A172 (cell line): Measurements from ENCODE around the gene DMRT3. TPM values are rescaled to one million over a fixed set of nuclear protein-coding genes. Genes with fewer than 3 reads are reported as not detected.

Source experiments
- DNase-seq: peaks from one replicate; pipeline ENCODE4 v3.0.0-alpha.2; 2015; ENCODE audit warnings: low spot score
- total RNA-seq: library from RNA; depleted of rRNA; stranded (reverse); fragments of >200 nt; shearing (Covaris generic); gene quantifications from 2 replicates; pipeline ENCODE4 v1.2.3, GENCODE V29; 2014; rRNA removed

DMRT3 gene
- total RNA-seq, 1 experiment from 2014 or later, result 0.24 TPM

DNA sequence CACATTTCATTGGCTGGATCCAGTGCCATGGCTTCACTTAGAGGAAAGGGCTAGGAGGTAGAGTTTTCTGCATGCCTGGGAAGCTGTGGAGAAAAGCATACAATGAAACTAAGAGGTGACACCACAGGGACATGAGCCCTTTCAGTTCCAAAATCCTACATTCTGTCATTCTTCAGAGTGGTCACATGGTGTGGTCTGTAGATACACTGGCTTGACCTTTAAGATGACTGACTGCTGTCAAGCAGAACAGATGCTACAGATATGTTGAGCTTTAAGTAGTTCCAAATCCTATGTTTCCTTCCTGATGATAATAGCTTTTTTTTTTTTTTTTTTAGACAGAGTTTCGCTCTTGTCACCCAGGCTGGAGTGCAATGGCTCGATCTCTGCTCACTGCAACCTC, 26.2 kb downstream of the DMRT3 start:
- DNase-seq, result no peak

DNA sequence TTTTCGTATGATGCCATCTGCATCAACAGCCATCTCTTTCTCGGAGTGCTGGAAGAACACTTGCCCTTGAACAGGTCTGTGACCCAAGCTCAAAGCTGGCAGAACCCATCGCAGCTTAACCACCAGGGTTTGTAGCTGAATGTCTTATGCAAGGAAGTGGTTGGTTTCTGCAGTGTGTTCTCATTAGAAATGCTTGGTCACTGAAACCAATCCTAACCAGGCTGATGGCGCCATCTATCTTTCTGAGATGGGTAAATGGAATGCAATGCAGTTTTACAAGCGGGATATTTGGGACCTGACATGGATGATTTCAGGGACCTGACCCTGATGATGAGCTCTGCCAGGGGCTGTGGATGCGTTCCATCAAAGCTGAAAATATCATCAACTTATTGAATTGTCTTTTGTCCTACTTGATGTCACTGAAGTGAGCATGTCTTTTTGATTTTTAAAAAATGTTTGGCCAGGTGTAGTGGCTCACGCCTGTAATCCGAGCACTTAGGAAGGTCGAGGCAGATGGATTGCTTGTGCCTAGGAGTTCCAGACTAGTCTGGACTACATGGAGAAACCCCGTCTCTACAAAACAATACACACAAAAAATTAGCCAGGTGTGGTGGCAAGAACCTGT, 28.7 kb downstream of the DMRT3 start:
- DNase-seq, result peak; percentile 64

- DNase-seq, result no peak
Measured at GRCh38 chr9:1007312-1007711, 30.9 kb downstream of the DMRT3 start.

DNA sequence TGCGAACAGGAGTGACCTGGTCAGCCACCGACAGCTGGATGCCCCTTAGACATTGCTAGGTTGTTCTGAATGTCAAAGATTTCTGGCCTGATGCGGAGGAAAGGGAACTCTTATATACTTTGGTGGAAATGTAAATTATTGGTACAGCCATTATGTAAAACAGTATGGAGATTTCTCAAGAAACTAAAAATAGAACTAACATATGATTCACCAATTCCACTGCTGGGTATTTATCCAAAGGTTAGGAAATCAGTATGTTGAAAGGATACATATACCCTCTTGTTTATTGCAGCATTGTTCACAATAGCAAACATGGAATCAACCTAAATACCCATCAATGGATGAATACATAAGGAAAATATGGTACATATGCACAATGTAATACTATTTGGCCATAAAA, 31.8 kb downstream of the DMRT3 start:
- no peak for DNase-seq

DNA sequence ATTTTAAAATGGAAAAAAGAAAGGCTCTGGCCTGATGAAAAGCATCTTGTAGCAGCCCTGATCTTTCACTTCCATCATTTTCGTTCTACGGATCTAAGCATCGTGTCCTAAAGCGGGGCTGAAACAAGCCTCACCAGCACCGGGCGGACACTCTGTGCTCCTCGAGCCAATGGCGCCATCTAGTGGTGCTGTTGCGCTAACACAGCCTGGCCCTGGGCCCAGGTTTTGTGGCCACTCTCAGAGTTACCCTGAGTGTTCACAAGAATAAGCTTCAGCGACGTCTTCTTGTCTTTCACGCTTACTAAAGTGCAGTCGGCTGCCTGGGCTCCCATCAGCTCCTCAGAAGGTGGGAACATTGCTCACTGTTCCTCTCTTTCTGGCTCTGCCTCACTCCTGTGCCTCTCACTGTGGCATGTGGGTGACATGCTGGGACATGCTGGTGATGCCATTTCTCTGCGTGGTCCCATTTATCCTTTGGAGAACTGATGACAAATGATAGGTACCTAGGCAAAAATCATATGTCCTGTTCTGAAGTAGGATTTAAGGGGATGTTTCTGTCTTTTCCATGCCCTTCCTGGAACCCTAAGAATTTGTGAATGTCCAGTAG, 32.7 kb downstream of the DMRT3 start:
- DNase-seq, result peak; percentile 70

- no peak for DNase-seq
Measured at GRCh38 chr9:1013021-1013420, 36.6 kb downstream of the DMRT3 start.

DNA sequence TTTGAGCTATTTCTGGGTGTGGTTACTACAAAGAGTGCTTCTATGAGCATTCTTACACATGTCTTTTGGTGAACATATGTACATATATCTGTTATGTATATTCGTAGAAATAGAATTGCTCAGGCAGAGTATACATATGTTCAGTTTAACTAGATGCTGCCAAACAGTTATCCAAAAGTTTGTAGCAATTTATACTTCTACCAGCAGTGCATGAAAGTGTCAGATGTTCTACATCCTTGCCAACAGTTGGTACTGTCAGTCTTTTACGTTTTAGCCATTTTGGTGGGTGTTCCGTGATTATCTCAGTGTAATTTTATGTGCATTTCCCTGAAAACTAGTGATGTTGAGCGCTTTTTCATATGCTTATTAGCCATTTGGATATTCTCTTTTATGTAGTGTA, 37.8 kb downstream of the DMRT3 start:
- DNase-seq, result no peak

DNA sequence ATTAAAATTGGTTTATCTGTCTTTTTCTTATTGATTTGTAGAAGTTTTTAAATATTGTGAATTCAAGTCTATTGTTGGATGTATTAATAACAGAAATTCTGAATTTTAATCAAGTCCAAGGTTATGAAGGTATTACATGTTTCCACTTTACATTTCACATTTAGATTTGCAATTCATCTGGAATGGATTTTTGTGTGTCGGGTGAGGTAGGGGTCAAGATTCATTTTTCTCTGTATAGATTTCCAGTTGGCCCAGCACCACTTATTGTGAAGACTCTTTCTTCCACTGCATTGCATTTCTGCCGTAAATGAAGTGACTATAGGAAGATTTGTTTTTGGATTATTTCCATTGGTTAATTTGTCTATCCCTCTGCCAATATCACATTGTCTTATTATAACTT, 38.2 kb downstream of the DMRT3 start:
- no peak for DNase-seq

- no peak for DNase-seq
Measured at GRCh38 chr9:1018121-1018520, 41.7 kb downstream of the DMRT3 start.

- no peak for DNase-seq
Measured at GRCh38 chr9:1024112-1024511, 47.7 kb downstream of the DMRT3 start.

DNA sequence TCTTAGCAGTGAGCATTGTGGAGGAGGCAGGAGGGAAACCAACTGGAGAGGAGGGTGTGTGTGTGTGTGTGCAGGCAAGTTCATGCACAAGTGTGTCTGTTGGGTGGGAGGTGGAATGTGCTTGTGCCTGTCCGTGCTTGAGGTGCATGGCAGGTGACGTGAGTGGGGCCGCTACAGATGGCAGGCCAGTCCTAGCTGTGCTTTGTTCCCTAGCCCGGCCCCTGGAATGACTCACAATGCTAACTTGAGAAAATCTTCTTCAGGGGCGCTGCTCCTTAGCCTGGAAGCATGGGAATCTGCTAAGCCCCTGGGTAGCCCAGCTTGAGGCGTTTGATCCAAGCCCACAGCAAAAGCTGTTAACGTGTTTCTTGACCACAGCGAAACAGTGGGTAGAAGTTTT, 48.7 kb downstream of the DMRT3 start:
- DNase-seq, result no peak

GRCh38 chr9:1026219-1026618, 49.8 kb downstream of the DMRT3 start:
- no peak for DNase-seq

GRCh38 chr9:1028501-1029190, 52.2 kb downstream of the DMRT3 start:
- DNase-seq, result no peak

DNA sequence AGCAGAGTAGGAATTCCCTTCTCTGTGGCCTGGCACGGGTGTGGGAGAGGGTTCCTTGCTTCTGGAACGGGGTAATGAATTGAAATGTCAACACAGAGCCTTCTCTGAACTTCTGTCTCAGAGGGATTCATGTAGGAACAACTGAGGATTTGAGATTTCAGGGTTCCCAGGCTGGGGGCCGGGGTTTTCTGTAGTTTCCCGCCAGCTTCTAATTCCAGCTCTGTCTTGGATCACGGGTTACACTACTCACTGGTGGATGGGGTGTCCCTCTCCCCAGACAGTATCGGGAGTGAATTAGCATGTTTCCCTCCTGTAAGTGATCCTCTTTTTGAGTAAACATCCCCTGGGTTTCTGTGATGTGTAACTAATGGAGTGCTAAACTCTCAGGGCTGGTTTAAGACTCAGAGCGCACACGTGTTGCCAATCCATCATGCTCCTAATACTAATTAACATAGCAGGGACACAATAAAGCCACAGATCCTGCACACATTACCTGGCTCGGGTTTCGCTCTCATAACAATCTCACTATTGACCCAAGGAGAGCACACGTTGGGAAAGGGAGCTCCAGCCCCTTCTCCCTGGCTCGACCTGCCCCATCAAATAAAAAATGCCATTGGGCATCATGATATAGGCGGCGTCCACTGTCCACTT, 55.6 kb downstream of the DMRT3 start:
- no peak for DNase-seq

- no peak for DNase-seq
Measured at GRCh38 chr9:1034271-1034670, 57.8 kb downstream of the DMRT3 start.

DNA sequence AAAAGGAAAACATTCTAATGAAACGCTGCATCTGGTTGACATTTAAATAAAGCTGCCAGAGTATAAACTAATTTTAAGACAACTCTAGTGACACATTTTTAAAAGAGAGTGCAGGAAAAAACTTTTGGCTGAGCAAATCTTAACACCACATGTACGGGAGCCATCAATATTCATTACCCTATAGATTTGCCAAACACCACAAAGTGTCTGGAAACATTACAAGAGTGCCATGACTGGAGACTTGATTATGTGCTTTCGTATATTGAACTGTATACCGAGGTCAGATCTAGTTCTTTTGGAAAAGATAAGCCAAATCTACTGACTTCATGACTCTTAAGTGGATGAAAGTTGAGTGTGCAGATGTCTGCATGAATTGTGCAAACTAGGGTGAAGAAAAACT, 63.1 kb downstream of the DMRT3 start:
- no peak for DNase-seq

Other genes starting within 250 kb of the DMRT3 start
- 0.46 and 0.78 TPM in 2 replicates for gene DMRT1, start 135.0 kb upstream of the DMRT3 start, total RNA-seq
- gene DMRT2, start 73.7 kb downstream of the DMRT3 start, total RNA-seq, result not detected in 2 replicates